ENCODE results near the gene WSCD2.

The WSCD2 gene

DNA sequence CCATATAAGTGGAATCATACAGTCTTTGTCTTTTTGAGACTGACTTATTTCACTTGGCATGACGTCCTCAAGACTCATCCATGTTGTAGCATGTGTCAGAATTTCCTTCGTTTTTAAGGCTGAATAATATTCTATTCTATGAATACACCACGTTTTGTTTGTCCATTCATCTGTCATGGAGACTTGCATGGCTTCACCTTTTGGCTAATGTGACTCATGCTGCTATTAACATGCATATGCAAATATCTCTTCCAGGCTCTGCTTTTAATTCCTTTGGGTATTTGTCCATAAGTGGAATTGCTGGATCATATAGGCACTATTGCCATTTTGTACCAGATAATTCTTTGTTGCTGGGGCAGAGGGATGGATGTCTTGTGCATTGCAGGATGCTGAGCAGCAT lies 19.6 kb upstream of the WSCD2 start:
- no peak for ATAC-seq

DNA sequence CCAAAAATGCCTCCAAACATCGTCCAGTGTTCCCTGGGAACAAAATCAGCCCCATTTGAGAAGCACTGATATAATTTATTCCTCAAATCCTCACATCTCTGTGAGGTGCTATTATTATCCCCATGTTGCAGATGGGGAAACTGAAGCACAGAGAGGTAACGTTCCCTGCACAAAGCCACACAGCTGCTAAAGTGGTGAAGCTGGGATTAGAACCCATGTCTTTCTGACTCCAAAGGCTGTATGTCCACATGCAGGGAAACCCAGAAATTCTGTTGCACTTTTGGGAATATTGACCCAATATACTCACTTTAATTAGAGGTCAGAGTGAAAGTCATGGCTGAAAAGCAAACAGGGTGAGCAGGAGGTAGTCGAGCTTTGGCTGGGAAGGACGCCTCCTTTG lies 19.1 kb upstream of the WSCD2 start:
- ATAC-seq: no peak

DNA sequence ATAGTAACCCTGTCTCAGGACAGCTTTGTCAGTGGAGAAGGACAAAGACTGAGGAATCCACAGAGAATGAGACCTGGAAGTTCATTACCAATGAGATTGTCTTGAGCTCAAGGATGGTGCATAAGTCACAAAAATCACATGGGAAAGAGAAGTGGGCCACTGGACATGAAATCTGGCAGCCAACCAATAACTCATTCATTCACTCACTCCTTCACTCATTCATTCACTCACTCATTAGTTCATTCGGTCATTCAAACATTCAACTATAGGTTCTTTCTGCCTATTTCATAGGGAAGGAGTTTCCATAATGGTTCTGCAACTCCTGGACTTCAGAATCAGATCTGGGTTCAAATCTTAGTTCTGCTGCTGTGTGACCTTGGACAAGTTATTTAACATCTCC lies 18.2 kb upstream of the WSCD2 start:
- no peak for ATAC-seq

DNA sequence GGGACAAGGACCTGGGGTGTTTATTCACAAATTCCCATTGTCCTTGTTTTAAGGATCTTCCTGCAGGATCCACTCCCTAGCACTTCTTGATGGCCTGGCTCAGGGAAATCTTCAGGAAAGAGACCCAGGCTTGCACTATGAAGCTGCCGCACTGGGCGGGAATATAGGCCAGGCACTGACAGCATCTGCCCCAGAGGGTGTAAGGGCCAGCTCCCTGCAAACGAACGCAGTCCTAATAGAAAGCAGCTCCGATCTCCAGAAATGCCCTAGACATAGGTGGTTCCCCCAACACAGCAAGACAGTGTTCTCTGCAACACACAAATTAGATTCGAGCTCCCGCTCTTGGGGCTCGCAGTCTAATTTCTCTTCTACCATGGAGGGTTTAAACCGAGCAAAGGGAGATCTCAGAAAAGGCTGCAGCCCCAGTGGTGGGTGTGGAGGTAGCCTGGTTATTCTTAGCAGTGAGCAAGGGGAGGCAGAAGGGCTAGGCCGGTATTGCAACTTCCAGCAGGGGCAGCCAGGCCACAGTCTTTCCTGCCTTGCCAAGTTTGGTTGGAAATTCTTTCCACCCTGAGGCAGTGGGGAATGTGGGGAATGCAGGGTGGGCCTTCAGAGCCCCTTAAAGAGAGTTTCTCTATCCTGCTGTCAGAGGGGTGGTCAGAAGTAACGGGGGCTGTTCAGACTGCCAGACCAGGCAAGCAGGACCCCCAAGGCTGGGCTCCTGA lies 16.1 kb upstream of the WSCD2 start:
- ATAC-seq: no peak

DNA sequence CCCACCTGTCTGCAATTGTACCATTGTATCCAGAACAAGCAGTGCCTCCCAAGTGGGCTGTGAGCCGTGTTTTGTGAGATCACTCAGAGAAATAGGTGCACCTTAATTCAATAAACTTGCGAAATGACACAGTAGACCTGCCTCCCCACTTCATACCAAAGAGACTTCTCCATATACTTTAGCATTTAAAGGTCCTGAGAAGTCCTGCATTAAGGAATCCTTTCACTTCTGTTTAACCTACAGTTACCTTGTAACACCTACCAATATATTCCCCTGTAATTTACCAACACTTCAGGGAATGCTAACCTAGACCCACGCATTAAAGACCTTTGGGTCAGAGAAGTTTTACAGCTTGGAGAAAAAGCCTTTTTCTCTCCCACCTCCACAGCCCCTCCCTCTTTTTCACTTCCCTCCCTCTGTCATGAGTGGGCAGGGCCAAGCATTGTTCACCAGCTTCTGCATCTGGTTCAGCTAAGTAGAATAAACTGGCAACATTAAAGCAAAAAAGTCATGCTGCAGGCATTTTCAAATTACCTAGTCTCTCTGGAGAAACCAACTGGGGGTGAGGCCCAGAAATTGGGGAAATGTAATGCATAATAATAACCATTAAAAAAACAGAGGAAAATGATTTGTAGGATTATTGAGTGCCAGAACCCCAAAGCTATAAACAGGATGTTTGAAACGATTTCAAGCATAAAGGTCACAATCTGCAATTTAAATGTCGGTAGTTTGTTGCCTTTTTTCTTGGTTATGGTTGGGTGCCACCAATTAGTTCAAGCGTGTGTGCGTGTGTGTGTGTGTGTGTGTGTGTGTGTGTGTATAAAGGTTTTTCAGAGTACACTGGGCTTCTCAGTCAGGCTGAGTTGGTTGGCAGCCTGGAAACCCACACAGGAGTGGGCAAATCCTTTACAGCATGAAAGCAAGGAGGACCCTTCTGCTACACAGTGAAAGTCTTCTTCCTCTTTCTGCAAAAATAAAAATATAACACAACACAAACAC lies 13.7 kb upstream of the WSCD2 start:
- ATAC-seq: no peak

DNA sequence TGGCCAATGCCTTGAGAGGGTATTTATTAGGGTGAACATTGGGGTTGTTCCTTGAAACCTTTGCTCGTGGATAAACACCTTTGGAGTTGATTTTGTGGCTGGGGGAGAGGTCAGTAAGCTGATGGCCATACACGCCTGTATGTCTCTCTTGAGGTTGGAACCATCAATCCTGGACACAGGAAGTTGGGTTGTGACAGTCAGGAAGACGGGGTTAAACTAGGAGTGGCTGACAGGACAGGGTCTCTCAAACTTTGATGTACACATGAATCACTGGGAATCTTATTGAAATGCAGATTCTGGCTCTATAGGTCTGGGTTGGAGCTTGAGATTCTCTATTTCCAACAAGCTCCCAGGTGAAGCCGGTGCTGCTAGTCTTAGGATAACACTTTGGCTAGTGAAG lies 12.8 kb upstream of the WSCD2 start:
- ATAC-seq: no peak

DNA sequence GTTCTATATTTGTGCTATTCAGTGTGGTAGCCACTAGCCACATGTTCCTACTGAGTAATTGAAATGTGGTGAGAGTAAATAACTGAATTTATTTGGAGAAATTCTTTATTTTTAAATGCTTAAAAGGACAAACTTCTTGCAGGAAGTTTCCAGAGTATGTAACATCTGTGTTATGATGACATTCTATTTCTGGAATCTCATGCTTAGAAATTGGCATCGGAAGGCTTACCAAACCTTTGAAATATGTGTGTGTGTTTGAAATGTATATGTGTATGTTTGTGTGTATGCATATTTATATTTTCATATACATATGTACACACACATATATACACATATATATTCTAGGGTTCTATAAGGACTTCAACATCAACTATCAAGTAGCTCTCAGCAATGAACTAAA lies 12.4 kb upstream of the WSCD2 start:
- no peak for ATAC-seq

DNA sequence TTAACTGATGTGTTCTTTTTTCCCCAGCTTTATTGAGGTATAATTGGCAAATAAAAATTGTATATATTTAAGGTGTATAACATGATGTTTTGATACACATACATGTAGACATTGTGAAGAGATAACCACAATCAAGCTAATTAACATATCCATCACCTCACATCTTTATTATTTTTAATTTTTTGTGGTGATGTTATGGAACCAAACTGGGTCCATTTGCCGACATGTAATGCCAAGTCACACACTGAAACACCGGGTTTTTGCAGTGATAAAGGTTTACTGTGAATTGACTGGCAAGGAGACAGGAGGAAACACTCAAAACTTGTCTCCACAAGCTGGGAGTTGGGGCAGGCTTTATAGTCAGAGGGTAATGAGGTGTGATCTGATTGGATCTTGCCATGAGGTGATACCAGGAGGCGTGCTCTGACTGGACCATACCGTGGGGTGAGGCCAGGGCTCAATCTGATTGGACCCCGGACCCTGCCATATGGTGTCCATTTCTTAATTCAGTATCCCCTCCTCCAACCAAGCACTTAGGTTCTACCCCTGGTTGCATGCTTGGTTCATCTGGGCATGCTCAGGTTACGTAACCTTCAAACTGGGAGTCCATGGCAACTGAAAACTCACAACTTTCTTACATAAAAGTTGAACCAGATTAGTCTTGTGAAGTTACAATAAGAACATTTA lies 11.8 kb upstream of the WSCD2 start:
- no peak for ATAC-seq

DNA sequence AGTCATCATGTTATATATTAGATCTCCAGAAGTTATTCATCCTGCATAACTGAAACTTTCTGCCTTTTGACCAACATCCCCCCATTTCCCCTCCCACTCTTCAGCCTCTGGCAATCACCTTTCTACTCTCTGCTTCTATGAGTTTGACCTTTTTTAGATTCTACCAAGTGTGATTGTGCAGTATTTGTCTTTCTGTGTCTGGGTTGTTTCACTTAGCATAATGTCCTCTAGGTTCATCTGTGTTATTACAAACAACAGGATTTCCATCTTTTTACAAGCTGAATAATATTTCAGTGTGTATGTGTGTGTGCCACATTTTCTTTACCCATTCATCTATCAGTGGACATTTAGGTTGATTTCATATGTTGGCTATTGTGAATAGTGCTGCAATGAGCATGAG lies 11.2 kb upstream of the WSCD2 start:
- ATAC-seq: no peak

DNA sequence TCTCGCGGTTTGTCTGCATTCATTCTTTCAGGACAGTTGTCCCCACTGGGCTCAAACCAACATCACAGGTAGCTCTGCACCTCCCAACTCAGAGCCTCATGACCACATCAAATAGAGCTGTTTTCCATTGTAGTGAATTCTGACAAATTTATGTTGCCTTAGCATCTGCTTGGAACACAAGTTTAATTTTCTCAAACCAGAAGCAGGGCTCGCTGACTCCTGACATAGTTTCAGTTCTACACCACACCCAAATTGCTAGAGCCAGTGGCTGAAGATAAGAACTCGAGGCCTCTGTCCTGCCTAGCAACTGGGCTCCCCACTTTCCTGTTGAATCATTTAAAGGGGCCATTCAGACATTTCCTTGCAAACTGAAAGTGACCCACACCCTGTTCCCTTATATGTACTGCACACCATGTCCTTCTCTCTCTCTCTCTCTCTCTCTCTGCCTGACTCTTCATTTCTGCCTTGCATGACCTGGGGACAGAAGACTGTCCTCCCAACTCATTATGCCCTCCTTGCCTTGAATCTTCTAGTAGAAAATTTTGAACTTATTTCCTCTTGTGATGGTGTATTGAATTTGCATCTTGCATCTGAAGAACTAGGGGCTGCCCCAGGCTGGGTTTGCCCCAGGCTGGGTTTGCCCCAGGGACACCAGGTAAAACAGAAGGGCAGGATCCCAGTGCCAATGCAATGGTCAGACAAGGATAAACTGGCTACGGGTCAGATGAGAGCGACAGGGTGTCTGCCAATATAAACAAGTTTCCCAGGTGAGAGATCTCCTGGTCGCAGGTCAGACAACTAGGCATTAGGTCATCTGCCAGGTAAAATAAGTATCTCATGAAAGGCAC lies 9.7 kb upstream of the WSCD2 start:
- peak; percentile 32 to 33 for ATAC-seq

DNA sequence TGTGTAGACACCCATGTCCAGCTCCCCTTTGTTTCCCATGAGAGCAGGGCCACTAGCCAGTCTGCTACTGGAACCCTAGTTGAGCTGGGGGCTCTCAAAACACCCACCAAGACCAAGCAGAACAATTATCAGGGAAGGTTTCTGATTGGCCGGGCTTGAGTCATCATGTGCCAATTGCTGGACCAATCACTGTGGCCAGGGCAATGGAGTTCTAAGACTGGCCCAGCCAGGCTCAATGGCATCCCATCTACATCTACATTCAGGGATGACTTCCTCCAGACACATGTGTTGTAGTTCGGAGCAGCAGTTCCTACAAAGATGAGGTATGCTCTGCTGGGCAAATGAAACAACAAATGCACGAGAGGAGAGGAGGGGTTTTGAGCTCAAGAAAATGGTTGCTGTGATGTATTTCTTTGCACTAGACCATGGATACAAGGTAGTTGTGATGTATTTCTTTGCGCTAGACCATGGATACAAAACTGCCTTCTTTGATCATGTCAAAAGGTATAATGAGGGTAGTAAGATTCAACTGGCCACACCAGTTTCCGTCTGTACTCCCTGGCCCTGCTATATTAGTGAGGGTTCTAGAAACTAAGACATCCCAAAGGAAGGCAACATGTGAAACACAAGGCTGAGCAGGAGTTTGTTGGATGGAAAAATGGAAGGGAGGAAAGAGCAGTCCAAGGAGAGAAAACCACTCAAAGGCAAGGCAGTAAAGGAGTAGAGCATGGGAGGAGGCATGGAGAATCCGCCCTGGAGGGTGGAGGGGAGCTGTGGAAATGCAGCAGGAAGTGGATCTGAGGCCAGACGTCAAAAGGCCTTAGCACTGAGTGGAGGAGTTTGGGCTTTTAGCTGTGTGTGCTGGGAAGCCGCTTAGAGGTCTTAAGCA lies 8.9 kb upstream of the WSCD2 start:
- ATAC-seq: no peak

DNA sequence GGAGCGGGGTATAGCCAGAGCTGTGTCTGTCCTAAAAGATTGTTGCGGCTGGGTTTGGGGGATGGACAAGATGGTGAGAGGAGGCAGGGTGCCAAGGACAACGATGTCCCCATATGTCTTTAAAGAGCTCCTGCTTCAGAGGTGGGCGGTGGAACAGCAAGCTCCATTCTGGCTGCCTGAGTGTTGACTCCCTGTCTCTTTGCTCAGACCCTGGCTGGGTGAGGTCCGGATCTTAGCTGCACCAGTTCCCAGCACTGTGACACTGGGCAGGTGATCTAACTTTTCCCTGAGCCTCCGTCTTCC lies 8.3 kb upstream of the WSCD2 start:
- no peak for ATAC-seq

DNA sequence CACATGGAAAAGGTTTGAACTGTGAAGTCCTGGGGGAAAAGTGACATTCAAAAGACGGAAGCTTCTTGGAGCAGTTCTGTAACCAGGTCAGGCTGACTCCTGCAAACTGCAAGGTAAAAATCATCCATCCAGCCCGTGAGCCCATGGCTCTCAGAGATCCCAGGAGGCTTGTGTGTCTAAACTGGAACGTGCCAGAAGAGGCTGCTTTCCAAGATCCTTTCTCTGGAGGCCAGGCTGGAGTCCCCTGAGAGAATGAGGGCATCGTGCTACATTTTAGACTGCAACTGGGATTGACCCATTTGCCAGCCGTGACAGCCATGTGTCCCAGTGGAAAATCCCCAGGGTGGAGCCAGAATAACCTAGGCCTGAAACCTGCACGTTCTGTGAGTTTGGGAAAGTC lies 7.8 kb upstream of the WSCD2 start:
- ATAC-seq: no peak

DNA sequence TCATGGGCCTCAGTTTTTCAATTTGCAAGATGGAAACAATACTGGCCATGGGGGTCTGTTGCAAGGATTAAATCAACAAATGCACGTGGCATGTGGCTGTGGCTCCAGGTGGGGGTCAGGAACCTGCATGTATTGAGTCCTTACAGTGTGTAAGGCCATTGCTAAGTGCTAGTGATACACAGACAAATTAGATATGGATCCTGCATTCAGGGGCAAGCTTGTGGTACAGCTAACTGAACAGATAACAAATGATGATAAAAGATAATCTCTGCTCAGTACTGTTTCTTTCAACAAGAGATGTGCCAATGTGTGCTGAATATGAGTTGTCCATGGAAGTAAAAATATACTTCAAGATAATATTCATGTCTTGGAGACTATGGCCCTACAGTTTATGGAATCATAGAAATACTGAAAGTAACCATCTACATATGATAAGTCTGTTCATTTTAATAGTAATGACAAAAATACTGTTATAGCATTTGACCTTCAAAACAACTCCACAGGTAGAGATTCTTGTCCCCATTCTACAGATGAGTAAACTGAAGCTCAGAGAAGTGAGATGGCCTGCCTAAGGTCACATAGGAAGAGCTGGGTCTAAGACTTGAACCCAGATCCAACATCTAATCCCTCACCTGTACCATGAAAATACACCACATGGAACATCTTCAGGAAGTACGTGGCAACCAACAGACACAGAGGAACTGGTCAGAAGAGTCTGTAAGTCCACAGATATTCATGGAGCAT lies 7.2 kb upstream of the WSCD2 start:
- ATAC-seq: no peak

DNA sequence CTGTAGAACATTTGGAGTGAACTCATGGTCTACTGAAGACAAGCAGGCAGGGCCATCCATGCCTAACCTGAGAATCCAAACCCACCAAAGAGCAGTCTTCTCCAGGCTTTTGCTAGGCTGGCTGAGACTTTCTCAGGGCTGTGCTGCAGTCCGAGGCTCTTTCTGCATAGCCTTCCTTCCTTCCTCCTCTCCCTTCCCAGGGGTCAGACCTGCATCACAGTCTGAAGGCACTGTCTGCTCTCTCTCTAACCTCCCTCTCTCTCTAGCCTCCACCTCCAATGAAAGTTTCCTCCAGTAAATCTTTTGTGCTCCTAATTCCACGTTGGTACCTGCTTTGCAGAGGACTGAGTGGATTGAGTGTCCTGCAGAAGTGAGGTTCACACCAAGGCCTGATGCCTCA lies 6.4 kb upstream of the WSCD2 start:
- ATAC-seq: no peak

DNA sequence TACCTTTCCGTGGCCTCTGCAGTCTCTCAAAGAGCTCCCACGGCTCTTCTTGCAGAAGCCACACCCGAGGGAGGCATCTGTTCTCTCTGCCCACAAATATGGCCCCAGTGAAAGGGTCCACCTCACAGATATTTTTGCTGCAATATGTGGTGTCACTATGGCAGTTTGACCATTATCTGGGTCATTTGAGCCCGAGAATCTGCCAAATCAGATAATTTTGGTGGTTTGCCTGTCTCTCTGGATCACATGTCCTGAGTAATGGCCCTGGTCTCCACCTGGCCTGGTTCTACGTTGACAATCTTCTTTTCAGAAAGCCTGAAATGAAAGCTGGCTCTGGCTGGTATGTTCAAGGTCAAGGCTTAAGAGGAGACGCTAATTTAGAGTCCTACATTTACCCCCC lies 5.7 kb upstream of the WSCD2 start:
- no peak for ATAC-seq

DNA sequence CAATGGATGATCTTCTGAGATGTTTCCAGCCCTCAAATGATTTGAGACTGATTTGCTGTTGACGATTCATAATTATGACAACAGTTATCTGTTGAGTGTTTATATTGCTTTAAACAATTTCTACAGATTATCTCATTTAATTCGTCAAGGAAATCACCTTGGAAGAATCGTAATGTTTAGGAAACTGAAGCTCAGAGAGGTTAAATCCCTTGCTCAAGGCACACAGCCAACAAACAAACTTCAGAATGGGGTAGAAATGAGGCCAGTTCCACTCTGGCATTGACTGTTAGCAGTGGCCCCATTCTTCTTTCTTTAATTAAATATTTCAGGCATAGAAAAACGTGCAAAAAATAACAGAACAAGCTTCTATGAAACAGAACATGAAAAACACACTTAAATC lies 4.0 kb upstream of the WSCD2 start:
- ATAC-seq: no peak

DNA sequence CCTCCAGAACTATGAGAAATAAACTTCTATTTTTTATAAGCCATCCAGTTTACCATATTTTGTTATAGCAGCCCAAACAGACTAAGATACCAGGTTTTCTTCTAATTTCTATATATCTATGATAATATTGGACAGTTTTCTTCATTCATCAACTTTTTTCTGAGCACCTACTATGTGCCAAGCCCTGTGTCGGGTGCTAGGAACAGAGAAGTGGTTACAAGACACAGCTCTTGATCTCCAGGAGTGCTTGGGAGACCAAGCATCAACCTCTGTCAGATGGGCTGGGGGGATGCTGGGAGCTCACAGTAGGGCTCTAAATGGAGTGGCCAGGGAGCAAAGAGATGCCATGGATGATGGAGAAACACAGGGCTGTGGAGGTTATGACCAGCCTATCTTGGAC lies 2.9 kb upstream of the WSCD2 start:
- ATAC-seq: no peak

DNA sequence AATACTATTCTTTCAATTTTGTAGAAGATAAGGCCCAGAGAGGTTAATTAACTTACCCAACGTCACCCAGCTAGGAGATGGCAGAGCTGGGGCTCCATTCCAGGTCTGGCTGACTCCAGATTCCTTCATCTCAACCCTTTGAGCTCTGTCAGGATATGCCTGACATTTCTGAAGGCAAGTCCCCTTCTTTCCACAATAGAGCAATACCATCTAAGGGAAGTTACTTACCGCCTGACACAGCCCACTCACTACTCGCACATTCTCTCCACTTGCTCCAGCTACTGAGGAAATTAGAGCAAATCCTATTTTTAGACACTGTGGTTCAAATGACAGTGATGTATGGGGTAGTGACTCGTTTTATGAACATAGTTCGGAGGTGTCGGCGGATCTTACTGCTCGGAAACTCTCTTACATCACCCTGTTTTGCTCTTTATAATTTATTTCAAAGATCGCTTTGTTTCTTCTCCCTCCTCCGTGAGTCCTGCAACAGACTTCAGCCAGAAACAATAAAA lies 2.0 kb upstream of the WSCD2 start:
- no peak for ATAC-seq

DNA sequence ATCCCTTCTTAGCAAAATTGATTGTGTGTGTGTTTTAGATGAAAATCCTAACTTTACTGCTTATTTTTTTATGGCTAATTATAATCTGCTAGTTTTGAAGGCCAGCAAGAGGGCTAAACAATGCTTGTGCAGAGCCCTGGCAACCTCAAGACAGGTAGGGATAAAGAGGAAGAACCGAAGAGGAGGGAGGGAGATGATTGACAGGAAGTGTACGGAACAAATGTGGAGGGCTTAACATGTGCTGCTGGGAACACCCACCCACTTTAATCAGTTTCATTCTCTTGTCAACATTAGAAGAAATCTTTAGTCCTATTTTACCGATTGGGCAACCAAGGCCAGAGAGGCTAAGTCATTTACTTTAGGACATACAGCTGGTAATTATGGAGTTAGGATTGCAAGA lies 1.4 kb upstream of the WSCD2 start:
- no peak for ATAC-seq
